GM21423 (cell line): ENCODE results near the gene RGS16.
A peak's percentile ranks its signal among the peaks of the same experiment; 100 is the strongest.

ENCODE experiments used
- ATAC-seq: cut with Tn5 transposase; IDR thresholded peaks from one replicate; pipeline ENCODE4 v1.9.1; 2021; ENCODE audit warnings: mild to moderate bottlenecking, moderate library complexity; ENCODE audit not compliant: unreplicated experiment

RGS16 gene

GRCh38 chr1:182630586-182630985 is 26.4 kb upstream of the RGS16 start:
- no peak for ATAC-seq

- peak; percentile 64 for ATAC-seq
Measured at GRCh38 chr1:182629499-182630096, 25.4 kb upstream of the RGS16 start.

GRCh38 chr1:182629080-182629479 is 24.9 kb upstream of the RGS16 start:
- ATAC-seq: no peak

GRCh38 chr1:182628657-182629056 is 24.5 kb upstream of the RGS16 start:
- ATAC-seq: no peak

- ATAC-seq: no peak
Measured at GRCh38 chr1:182627622-182628021, 23.4 kb upstream of the RGS16 start.

GRCh38 chr1:182626527-182626926 is 22.3 kb upstream of the RGS16 start:
- no peak for ATAC-seq

GRCh38 chr1:182625719-182626504 is 21.7 kb upstream of the RGS16 start:
- ATAC-seq: no peak

GRCh38 chr1:182625024-182625423 is 20.8 kb upstream of the RGS16 start:
- no peak for ATAC-seq

- no peak for ATAC-seq
Measured at GRCh38 chr1:182624577-182624976, 20.4 kb upstream of the RGS16 start.

GRCh38 chr1:182622901-182623528 is 18.8 kb upstream of the RGS16 start:
- peak; percentile 65 for ATAC-seq

GRCh38 chr1:182621906-182622305 is 17.7 kb upstream of the RGS16 start:
- ATAC-seq: no peak

- no peak for ATAC-seq
Measured at GRCh38 chr1:182620924-182621585, 16.9 kb upstream of the RGS16 start.

- no peak for ATAC-seq
Measured at GRCh38 chr1:182617734-182618351, 13.7 kb upstream of the RGS16 start.

GRCh38 chr1:182617014-182617429 is 12.8 kb upstream of the RGS16 start:
- no peak for ATAC-seq

GRCh38 chr1:182616130-182617013 is 12.2 kb upstream of the RGS16 start:
- ATAC-seq: peak; percentile 72

GRCh38 chr1:182615468-182616129 is 11.4 kb upstream of the RGS16 start:
- ATAC-seq: peak; percentile 13

- peak; percentile 24 for ATAC-seq
Measured at GRCh38 chr1:182614796-182615454, 10.7 kb upstream of the RGS16 start.

GRCh38 chr1:182611787-182612186 is 7.6 kb upstream of the RGS16 start:
- ATAC-seq: no peak

- no peak for ATAC-seq
Measured at GRCh38 chr1:182611326-182611725, 7.1 kb upstream of the RGS16 start.
